ENCODE data around the gene CKS2.

Gene CKS2

DNA sequence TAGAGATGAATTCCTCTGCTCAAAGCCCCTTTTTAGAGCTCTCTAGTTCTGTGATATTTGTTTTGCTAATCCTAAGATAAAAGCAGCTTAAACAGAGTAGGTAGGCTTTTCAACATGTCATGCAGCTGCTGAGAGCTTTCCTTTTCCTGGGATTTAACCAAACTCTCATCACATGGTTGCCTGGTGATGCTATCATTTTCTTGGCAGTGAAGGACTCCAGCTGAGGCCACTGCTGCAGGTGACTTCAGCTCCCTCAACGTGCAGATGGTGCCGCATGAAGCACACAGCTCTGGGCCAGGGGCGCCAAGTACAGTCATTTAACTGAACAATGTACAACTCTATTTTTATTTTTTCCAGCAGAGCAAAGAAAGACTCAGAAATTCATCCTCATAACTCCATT lies 49.5 kb downstream of the CKS2 start:
- no peak for DNase-seq (ENCODE audit: low read depth)
- no peak overlapping the region for H3K4me3 ChIP-seq (replicated peaks; ENCODE audit: low read depth, low read length)
- TF ChIP-seq CTCF (IDR thresholded peaks at IDR 0.05; ENCODE audit: low read length, missing control alignments): no peak

DNA sequence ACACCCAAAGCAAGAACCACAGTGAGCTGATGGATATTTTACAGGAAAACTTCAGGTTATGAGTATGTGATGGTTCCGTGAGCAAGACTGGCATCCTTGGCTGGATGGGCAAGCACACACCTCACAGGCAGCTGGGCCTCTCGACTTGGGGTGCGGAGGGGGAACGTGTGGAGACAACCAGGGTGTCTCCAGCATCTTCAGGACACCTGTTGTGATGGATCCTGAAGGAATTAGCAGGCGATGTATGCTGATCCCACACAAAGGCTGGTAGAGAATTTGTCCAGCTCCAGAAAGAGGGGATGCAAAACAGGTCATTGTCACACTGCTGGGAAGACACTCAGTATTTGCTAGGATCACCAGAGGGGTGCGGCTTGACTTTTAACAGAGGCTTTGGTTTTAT lies 50.0 kb downstream of the CKS2 start:
- TF ChIP-seq CTCF (IDR thresholded peaks at IDR 0.05; ENCODE audit: low read length, missing control alignments): no peak
- DNase-seq (ENCODE audit: low read depth): no peak
- H3K4me3 ChIP-seq (replicated peaks; ENCODE audit: low read depth, low read length): no peak overlapping the region

DNA sequence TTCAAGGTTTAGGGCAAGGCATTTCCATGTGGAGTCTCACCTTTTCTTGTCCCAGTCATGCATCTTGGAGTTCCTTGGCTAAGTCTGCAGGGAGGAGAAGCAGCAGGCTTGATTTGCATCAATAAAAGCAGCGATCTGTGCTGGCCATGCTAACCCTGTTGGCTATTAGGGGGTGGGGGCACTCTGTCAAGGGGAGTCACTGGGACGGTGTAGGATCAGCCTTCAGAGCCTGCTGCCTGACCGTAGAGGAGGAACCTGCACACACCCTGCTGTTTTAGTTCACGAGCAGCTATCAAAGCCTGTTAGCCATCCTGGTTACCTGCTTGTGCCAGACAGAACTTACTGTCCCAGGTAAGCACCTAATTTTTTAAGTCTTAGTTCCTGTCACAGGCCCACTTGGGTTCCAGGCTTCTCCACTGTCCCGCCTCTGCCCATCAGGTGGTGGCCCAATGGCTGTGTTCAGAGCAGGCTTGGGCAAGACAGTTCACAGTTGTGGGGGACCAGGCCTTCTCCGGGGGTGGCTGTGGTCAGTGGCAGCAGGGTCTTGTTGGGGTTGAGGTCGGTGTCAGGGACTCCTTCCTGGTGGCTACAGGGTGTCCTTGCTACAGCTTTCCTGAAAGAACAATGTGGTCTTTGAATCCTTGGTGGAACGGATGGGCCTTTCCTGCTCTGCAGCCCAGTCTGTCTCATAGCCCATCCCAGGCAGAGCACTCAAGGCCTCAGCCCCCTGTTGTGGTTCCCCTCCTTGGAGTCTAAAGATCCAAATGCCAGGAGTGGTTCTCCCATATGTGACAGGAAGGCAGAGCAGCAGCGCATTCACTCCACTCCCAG lies 51.0 kb downstream of the CKS2 start:
- no peak overlapping the region for H3K4me3 ChIP-seq (replicated peaks; ENCODE audit: low read depth, low read length)
- no peak for DNase-seq (ENCODE audit: low read depth)
- TF ChIP-seq CTCF (IDR thresholded peaks at IDR 0.05; ENCODE audit: low read length, missing control alignments): no peak

GRCh38 chr9:89362647-89363310 lies 51.8 kb downstream of the CKS2 start:
- no peak overlapping the region for H3K4me3 ChIP-seq (replicated peaks; ENCODE audit: low read depth, low read length)
- DNase-seq (ENCODE audit: low read depth): no peak
- no peak for TF ChIP-seq CTCF (IDR thresholded peaks at IDR 0.05; ENCODE audit: low read length, missing control alignments)

GRCh38 chr9:89363311-89363670 lies 52.3 kb downstream of the CKS2 start:
- no peak overlapping the region for H3K4me3 ChIP-seq (replicated peaks; ENCODE audit: low read depth, low read length)
- TF ChIP-seq CTCF (IDR thresholded peaks at IDR 0.05; ENCODE audit: low read length, missing control alignments): no peak
- DNase-seq (ENCODE audit: low read depth): no peak

DNA sequence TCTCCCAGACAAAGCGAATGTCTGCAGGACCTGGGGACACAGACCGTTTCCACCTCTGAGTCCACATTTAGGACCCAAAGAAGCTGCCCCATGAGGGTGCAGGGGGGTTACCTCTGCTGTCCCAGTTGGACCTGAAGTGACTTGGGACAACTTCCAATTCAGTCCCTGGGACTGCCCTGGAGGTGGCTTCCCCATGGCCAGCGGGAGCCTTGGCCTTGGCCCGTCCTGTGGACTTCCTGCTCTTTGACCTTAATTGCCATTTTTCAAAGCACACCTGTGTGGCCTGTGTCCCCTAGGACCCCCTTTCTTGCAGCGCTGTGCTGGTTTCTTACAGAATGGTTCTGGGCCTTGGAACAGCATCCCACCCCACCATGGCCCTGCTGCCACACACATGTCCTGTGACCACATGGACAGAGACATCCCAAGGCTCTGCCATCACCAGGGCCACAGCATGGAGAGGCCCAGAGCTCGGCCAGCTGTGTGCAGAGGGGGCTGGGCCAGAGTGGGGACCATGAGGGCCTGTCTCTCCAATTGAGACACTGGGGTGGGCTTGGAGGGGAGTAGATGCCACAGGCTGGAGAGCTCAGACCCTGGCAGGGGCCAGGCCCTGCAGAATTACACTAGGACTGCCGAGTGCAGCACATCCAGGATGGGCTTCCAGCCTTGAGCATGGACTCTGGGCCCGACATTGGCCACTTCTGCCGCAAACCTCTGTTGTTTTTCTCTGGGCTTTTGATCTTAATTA lies 53.1 kb downstream of the CKS2 start:
- H3K4me3 ChIP-seq (replicated peaks; ENCODE audit: low read depth, low read length): no peak overlapping the region
- TF ChIP-seq CTCF (IDR thresholded peaks at IDR 0.05; ENCODE audit: low read length, missing control alignments): no peak
- DNase-seq (ENCODE audit: low read depth): no peak
